Dedifferentiated amniotic fluid mesenchymal stem cell (primary cell): Measurements from ENCODE around the gene ITIH4.

Experiments used
- DNase-seq: peaks from one replicate; pipeline ENCODE4 v3.0.0-alpha.2; 2016; ENCODE audit errors: extremely low spot score

ITIH4 gene

DNA sequence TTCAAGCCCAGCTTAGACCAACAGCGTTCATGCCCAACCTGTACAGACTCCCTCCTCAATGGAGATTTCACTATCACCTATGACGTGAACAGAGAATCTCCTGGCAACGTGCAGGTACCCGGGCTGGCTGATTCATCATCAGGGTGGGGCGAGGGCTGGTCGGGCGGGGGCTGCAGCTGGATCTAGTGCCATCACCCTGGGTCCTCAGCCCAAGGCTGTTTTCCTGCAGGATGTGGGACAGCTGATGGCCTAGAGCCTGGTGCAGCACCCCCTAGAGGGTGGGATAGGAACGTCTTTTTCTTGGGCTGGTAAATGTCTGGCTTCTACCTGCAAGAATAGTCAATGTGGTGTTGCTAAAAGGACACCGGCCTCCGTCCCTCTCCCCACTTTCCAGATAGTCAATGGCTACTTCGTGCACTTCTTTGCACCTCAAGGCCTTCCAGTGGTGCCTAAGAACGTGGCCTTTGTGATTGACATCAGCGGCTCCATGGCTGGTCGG lies 31.4 kb downstream of the ITIH4 start:
- no peak for DNase-seq

DNA sequence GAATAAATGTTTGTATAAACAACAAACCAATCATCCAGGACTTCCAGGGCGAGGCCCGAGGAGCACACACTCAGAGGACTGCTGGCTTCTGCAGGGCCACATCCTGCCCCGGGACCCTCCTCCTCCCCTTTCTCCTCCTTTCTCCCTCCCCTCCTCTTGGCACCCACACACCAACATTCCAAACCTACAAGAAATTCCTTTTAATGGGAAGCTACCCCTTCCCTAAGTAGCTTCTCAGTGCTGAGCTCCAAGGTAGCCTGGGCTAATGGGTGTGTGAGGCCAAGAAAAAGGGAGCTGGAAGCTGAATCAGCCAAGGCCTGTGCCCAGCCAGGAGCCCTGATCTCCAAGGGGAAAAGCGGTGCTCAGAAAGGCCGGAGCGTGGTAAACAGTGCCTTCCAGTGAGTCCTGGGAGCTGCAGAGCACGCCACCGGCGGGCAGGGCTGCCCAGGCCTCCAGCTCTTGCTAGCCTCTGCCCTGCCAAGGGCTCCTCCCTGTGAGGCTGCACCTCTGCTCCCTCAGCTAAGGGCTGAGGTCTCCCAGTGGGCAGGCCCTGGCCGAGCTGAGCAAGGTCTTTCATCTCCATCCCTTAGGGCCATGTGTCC lies 32.0 kb downstream of the ITIH4 start:
- DNase-seq = no peak

DNA sequence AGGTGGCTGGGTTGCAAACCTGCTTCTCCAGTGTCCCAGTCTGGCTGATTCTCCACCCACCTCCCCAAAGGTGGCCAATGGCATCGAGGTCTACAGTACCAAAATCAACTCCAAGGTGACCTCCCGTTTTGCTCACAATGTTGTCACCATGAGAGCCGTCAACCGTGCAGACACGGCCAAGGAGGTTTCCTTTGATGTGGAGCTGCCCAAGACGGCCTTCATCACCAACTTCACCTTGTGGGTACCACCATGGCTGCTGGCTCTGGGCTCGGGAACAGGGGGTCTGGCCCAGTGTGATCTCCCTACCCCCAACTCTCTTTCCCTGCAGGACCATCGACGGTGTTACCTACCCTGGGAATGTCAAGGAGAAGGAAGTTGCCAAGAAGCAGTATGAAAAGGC lies 34.1 kb downstream of the ITIH4 start:
- DNase-seq = no peak

DNA sequence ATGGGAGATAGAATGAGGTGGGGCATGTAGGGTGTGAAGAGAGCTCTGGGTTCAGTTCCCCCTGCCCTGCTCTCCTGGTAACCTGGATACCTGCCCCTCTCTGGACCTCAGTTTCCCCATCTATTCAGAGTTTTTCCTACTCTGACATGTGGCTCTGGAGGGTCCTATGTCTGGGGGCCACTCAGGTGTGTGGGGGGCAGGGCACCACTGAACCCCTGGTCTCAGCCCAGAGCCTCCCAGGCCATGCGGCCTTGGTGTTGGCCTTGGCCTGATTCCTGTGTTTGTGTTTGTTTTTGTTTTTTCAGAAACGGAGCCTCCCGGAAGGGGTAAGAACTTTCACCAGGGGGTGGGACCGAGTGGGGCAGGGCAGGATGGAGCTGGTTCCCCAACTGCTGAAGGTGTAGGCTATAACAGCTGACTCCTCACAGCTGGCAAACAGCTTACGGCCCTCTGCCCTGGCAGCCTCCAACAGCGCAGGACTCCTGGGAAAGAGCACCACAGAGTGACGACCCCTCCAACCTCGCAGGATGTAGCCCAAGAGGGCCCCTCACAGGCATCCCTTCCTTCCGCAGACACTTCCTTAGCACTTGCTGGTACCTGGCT lies 35.1 kb downstream of the ITIH4 start:
- no peak for DNase-seq

DNA sequence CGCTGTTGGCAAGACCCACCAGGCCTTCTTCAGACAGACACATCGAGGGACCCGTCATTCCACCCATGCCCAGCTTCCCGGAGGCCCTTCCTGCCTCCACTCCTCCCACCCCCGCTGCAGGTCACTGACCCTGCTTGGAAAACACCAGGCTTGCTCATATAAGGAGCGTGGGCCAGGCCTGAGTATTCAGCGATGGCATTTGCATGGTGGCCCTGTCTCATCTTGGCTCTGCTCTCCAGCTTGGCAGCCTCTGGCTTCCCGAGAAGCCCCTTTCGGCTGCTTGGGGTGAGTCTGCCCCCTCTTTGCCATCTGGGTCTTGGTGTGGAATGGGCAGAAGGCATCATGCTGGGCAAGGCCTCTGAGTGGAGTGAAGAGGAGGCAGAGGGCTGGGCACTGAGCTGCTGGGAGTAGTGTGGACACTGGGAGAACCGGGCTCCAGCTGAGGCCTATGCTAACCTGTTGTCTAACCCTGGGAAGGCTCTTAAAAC lies 35.8 kb downstream of the ITIH4 start, which contains the start of gene ITIH3:
ITIH3 (plus strand) TSS at position 185 of the 488 bp plus-strand sequence; CDS start at position 193, 8 bp downstream.
- DNase-seq = no peak

DNA sequence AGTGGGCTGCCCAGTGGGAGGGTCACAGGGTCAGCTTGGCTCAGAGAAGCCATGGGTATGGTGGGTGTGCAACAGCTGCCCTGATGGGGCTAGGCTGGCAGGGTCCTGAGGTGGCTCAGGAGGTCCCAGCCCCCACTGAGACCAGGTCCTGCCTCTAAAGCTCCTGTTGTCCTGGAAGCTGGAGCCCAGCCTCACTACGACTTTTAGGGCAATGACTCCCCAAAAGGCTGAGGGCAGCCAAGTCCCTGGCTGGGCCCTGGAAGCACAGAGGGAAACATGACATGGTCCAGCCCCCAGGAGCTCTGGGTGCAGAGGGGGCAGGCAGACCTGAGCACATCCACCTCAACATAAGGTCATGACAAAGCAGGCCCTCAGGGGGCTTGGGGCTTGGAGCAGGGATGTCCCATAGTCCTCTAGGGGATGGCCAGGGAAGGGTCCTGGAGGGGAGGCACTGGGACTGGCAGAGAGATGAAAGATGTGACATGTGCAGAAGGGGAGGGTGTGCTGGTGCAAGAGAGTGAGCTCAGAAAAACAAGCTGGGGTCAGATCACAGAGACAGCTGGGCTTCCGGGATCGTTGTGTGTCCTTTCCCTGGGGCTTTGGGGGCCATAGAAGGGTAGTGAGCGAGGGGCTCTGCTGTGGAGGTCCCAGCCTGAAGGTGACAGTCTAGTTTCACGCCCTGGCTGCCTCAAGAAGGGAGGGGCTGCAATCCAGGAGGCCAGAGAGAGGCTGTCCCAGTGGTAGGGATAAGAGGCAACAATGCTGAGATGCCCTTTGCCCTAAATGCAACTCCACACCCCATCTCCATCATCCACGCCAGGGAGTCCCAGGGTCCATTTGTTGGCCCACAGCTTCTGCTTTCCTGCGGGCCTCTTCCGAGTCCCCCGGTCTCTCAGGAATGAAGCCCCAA lies 36.5 kb downstream of the ITIH4 start:
- DNase-seq = no peak

DNA sequence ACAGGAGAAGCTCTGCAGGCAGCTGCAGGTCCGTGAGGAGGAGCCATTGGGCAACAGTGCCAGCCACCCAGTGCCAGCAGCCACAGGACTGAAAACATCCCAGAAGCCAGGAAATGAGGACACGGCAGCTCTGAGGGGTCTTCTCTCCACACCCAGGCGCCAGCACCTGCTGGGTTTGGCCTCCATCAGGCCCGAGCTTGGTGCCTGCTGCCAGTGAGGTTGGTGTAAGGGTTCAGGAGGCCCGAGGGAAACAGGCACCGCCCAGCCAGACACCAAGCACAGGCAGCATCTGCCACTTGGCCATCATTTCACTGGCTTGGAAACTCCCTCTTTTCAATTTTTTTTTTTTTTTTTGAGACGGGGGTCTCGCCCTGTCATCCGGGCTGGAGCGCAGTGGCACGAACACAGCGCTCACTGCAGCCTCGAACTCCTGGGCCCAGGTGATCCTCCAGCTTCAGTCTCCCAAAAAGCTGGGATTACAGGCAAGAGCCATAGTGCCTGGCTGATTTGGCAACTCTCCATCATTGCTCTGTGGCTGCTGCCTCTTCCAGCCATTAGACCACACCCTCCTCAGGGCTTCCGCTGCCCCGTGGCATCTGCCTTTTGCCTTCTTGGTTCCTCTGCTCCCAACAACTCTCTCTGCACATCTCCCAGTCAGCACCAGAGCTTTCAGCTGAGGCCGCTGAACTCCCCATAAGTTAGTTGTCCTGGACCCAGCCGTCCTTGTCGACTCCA lies 37.3 kb downstream of the ITIH4 start:
- DNase-seq = no peak

DNA sequence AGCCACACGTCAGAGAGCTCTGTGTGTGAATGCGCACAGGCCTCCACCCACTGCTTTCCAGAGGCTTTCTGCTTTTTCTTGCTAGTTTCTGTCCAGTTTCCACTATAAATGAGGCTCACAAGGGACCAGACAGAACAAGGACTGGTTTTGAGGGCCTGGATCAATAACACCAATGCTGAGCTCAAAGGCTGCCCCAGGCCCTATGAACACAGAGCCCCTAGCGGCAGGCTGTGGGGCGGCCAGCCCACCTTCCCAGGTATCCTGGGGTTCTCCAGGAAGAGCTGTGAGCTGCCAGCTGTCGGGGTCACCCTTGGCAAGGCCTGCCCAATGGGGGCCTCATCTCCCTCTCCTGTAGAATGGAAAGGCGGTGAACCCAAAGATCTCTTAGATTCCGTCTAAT lies 38.1 kb downstream of the ITIH4 start:
- no peak for DNase-seq

DNA sequence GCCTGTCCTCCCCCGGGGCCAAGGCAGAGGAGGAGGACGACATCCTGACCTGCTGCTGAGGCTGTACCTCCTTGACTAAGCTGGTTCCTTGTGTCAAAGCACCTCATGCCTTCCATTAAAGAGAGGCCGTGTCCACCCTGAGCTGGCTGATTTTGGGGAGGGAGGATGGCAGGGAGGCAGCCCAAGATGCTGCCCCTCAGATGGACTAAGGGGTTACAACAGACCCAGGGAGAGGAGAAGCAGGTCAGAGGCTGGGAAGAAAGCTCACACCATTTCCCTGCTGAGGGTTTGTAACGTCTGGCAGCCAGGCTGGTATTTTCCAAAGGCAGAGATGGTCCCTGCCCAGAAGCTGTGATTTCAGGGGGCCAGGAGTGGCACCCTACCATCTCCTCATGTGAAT lies 38.5 kb downstream of the ITIH4 start:
- no peak for DNase-seq

DNA sequence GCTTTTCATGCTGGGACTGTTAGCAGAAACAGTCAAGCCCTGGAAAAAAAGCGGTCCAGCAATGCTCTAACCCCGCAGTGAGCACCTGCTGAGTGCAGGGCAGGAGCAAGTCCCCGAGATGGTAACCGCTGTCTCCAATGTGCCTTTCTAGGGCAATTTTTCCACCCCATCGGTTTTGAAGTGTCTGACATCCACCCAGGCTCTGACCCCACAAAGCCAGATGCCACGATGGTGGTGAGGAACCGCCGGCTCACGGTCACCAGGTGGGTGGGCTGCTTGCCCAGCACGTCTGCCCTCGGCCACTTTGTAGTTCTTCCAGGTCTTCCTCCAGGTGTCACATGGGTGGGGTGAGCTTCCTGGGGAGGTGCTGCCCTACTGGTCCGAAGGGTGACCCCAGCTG lies 39.1 kb downstream of the ITIH4 start:
- DNase-seq = no peak

DNA sequence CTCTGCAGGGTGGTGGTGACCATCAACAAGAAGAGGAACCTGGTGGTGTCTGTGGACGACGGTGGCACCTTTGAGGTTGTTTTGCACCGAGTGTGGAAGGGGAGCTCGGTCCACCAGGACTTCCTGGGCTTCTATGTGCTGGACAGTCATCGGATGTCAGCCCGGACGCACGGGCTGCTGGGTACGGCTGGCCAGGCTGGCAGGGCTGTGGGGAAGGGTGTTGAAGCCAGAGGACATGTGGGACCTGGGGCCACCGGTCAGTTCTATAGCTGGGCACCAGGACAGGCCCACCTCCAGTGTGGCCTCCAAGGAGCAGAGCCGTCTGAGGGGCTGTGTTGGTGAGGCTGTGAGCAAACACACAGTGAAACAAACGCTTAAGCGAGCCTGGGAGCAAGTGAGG lies 39.7 kb downstream of the ITIH4 start:
- DNase-seq = no peak

DNA sequence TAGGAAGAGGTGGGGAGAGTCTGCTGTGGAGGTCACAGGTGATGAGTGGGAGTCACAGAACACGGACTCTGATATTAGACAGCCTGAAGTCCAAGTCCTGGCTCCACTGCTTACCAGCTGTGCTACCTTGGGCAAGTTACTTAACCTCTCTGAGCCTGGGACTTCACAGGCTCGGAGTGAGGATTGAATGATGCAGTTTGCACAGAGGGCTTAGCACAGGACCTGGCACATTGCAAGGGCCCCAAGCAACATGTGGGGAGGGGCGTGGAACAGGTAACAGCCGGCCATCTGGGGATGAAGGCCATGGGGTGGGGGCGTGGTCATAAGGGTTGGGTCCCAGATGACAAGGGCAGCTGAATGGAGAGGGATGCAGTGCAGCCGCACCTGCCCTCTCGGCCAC lies 40.1 kb downstream of the ITIH4 start:
- no peak for DNase-seq

DNA sequence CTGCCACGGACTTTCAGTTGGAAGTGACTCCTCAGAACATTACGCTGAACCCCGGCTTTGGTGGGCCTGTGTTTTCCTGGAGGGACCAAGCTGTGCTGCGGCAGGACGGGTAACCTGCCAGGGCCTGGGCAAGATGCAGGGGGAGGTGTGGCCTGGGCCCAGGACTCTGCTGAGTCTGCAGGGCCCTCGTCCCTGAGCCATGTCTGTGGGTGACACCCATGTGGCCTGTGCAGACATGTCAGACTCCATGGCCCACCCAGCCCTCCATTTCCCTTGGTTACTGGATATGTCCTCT lies 40.8 kb downstream of the ITIH4 start:
- no peak for DNase-seq

DNA sequence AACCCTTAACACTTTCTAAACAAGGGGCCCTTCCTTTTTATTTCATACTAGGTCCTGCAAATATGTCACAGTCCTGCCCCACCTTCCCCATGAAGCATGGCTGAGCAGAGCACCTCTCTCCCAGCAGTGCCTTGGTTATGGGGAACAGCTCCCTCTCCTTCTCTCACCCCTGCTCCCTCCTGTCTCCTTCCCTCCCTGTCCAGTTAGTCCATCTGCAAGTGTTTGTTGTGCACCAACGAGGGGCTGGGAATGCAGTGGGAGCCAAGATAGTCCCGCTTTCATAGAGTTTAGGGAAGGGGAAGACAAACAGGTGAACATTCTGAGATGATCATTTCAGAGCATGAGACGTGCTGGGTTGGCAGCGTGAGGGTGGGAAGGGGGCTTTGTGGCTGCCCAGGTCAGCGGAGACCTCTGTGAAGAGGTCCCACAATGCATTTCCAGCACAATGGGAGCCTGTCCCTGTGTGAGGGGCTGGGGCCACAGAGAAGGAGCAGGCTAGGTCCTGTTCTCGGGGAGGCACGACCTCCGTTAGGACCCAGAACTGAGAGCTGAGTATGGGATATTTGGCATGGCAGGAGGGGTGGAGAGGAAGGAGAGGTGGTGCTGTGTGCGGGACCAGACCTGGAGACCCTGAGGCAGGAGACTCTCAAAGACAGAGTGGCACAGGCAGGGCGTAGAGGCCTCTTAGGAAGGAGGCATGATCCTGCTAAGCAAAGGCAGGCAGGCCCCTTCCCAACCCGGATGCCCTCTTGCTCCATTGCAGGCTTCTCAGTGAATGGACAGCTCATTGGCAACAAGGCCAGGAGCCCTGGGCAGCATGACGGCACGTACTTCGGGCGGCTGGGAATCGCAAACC lies 41.4 kb downstream of the ITIH4 start:
- DNase-seq = no peak

DNA sequence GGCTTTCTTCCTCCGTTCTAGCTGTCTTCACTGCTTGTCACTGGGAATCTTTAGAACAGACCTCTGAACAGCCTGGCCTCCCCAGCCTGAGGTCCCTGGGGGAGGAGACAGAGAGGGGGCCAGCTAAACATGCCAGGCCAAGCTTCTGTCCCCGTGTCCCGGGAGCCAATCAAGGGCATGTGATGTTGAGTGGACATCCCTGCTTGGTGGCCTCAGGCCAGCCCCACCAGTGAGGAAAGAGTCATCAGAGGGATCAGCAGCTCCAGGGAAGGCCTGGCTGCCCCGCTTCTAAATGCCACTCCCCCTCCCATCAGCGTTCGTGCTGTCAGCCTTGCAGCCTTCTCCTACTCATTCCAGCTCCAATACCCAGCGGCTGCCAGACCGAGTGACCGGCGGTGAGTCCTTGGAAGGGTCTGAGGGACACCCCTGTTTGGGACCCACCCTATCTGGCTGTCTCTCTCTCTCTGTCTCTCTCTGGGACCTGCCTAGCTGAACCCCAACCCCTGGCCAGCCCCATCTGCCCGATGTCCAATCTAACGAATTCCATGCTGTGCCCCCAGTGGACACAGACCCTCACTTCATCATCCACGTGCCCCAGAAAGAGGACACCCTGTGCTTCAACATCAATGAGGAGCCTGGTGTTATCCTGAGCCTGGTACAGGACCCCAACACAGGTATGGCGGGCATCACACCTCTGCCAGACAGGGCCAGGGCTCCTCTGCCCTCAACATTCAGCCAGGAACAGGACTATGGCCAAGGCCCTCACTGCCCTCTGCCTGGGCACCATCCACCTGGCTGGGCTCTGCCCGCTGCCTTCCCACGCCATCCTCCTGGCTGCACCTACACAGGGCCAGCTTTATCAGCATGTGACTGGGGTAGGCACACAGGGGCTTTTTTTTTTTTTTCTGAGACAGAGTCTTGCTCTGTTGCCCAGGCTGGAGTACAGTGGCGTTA lies 42.5 kb downstream of the ITIH4 start:
- DNase-seq = no peak

DNA sequence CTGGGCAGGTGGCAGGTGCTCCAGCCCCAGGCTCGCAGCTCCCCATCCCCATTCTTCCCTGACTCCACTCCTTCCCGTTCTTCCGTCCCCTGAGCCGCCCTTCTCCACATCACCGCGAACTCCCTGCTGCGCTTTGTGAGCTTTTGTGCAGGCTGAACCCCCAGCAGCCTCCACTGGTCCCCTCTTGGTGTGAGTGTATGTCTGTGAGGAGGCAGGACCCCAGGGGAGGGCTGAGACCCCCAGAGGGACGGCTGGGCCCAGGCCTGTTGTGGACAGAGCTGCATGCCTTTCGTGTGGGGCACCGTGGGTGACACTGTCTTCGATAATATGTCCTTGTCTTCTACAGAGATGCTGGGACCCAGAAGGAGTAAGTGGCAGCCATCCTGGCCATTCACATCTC lies 43.2 kb downstream of the ITIH4 start:
- no peak for DNase-seq

DNA sequence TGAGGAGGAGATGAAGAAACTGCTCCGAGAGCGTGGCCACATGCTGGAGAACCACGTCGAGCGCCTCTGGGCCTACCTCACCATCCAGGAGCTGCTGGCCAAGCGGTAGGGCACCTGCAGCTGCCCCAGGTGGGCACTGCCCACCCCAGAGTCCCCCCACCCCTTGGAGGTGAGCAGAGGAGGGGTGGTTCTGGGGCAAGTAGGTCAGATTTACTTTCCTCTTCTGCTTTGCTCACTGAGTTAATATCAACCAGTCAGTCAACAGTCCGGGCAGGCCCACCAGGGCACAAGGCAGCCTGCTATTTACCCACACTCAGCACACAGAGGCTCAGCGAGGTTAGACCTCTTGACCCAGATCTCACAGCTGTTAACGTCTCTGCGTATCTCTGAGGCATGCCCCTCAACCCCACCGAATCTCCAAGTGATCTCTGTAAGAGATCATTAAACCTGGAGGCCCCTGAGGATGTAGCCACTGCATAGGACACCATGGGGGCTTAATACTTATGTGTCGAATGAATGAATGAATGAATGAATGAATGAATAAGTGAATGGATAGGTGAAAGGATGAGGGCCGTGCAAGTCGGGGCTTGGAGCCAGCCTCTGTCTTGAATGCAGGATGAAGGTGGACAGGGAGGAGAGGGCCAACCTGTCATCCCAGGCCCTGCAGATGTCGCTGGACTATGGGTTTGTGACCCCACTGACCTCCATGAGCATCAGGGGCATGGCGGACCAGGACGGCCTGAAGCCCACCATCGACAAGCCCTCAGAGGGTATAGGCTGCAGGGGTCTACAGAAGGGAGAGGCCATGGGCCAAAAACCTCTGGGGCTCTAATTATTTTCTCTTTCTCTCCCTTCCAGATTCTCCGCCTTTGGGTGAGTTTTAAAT lies 43.9 kb downstream of the ITIH4 start:
- no peak for DNase-seq

DNA sequence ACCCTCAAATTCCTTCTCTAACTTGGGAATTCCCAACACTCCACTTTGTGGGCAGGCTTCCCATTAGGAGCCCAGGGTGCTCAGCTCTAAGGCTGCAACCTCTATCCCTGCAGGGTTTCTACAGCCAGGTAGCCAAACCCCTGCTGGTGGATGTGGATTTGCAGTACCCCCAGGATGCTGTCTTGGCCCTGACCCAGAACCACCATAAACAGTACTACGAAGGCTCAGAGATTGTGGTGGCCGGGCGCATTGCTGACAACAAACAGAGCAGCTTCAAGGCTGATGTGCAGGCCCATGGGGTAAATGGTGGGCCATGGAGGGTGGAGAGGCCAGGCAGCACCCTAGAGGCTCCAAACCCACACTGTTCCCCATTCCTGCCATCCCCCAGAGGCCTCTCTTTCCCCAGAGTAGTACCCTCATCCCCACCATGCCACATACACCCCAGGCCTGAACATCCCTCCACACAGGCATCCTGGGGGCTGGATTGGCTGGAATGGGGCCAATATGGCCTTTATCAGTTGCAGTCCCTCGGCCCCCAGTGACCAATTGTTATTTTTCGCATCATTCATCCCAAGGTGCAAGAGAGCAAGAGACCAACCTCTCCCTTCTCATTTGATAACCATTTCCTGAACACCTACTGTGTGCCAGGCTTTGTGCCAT lies 45.4 kb downstream of the ITIH4 start:
- DNase-seq = no peak
